ENCODE data around the gene CHRNA4.

CHRNA4 gene

DNA sequence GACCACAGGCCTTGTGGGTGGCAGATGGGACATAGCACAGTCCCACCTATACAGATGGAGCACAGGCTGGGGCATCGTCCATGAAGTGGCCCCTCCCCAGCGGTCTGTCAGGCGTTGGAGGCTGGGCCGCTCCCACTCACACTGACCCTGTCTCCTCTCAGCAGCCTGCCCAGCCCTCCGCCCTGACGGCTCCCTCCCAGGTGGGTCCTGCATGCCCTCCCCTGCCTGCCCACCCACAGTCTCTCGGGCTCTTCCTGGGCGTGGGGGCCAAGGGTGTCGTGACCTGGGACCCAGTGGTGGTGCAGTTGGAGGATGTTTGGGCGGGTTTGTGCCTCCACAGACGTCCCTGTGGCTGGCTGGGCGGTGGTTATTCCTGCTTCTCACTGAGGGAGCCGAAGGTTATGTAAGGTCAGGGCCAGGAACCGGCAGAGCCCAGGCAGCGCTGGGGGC lies 45.9 kb downstream of the CHRNA4 start:
- Histone ChIP-seq H3K27ac (ENCODE audit: low read depth, low read length, severe bottlenecking) (no peak overlapping the region), H3K9me3 (ENCODE audit: control insufficient read depth, low read length) (no peaks in the 10 kb centered on the region), H3K4me3 (ENCODE audit: extremely low read depth, insufficient read depth, low read length, poor library complexity, severe bottlenecking) (no peak overlapping the region), H3K36me3 (ENCODE audit: control insufficient read depth, insufficient read depth, low read length) (no peaks in the 10 kb centered on the region), H3K4me1 (ENCODE audit: control insufficient read depth, insufficient read depth, low read length, poor library complexity, severe bottlenecking) (no peaks in the 10 kb centered on the region)
- WGBS, 2 experiments (ENCODE audit: insufficient coverage in 2 of 2): 79 to 81% methylated on average over 11 to 15 of the region's 15 CpGs

DNA sequence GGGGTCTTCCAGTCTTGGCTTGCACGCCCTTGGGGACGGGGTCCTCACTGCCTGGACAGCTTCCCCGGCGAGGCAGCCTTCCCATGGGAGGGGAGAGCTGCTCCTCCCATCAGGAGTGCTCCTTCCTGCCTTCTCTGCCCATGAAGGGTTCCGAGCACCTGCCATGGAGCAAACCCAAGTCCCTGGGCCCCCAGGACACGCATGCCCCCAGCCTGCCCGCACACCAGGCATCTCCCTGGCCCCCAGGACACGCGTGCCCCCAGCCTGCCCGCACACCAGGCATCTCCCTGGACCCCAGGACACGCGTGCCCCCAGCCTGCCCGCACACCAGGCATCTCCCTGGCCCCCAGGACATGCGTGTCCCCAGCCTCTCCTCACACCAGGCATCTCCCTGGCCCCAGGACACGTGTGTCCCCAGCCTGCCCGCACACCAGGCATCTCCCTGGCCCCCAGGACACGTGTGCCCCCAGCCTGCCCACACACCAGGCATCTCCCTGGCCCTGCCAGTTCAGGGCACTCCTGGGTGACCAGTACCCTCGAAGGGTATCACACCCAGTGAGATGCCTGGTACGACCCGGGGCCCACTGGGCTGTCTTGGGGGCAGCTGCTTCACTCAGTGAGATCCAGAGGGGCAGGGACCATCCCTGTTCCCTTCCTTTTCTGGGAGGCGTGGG lies 46.4 kb downstream of the CHRNA4 start:
- H3K9me3 ChIP-seq (ENCODE audit: control insufficient read depth, low read length): no peaks in the 10 kb centered on the region
- 82 to 91% methylated on average over 15 to 18 of the region's 21 CpGs for WGBS, 2 experiments (ENCODE audit: insufficient coverage in 2 of 2)
- no peak overlapping the region for H3K4me3 ChIP-seq (ENCODE audit: extremely low read depth, insufficient read depth, low read length, poor library complexity, severe bottlenecking)
- no peaks in the 10 kb centered on the region for H3K4me1 ChIP-seq (ENCODE audit: control insufficient read depth, insufficient read depth, low read length, poor library complexity, severe bottlenecking)
- no peaks in the 10 kb centered on the region for H3K36me3 ChIP-seq (ENCODE audit: control insufficient read depth, insufficient read depth, low read length)
- no peak overlapping the region for H3K27ac ChIP-seq (ENCODE audit: low read depth, low read length, severe bottlenecking)

DNA sequence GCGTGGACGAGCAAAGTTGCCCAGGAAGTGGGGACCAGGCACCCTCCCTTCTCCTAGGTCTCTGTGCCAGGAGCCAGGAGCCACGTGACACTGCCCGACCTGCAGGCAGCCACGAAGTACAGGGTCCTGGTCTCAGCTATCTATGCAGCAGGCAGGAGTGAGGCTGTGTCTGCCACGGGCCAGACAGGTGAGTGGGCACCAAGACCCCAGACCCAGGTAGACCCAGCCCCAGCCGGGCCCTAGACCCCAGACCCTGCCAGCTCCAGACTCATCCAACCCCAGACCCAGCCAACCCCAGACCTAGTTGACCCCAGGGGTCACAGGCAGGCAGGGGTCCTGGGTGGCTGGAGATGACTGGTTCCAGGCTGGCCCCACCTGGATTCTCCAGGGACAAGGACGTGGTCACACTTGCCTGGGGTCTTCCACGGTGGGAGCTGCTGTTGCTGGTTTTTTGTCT lies 47.1 kb downstream of the CHRNA4 start:
- 82 to 92% methylated on average over 7 to 8 of the region's 9 CpGs for WGBS, 2 experiments (ENCODE audit: insufficient coverage in 2 of 2)
- Histone ChIP-seq H3K27ac (ENCODE audit: low read depth, low read length, severe bottlenecking) (no peak overlapping the region), H3K36me3 (ENCODE audit: control insufficient read depth, insufficient read depth, low read length) (no peaks in the 10 kb centered on the region), H3K9me3 (ENCODE audit: control insufficient read depth, low read length) (no peaks in the 10 kb centered on the region), H3K4me1 (ENCODE audit: control insufficient read depth, insufficient read depth, low read length, poor library complexity, severe bottlenecking) (no peaks in the 10 kb centered on the region), H3K4me3 (ENCODE audit: extremely low read depth, insufficient read depth, low read length, poor library complexity, severe bottlenecking) (no peak overlapping the region)

DNA sequence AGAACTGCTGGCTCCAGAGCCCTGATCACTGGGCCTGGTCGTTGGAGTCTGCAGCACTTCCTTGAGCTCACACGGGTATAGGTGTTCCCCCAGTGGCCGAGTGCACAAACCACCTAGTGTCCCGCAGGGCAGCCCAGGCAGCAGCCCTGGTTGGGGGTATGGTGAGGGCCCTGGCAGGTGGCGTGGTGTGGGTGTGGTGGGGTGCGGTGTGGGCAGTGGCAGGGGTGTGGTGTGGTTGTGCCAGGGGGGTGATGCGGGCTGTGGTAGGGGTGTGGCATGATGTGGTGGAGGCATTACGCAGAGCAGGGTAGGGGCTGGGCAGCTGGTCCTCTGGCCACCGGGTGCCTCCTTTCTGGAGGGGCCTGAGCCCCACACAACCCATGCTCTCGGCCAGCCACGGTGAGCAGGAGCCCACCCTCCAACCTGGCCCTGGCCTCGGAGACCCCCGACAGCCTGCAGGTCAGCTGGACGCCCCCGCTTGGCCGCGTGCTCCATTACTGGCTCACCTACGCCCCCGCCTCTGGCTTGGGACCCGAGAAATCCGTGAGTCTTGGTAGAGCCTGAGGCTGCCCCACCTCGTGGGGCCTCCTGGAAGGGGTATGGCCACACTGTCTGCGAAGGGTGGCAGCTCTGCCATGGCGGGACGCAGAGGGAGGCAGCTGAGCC lies 47.7 kb downstream of the CHRNA4 start:
- Histone ChIP-seq H3K36me3 (ENCODE audit: control insufficient read depth, insufficient read depth, low read length) (no peaks in the 10 kb centered on the region), H3K4me1 (ENCODE audit: control insufficient read depth, insufficient read depth, low read length, poor library complexity, severe bottlenecking) (no peaks in the 10 kb centered on the region), H3K4me3 (ENCODE audit: extremely low read depth, insufficient read depth, low read length, poor library complexity, severe bottlenecking) (no peak overlapping the region), H3K27ac (ENCODE audit: low read depth, low read length, severe bottlenecking) (no peak overlapping the region), H3K9me3 (ENCODE audit: control insufficient read depth, low read length) (no peaks in the 10 kb centered on the region)
- WGBS, 2 experiments (ENCODE audit: insufficient coverage in 2 of 2): 90% methylated on average over 24 to 25 of the region's 25 CpGs

DNA sequence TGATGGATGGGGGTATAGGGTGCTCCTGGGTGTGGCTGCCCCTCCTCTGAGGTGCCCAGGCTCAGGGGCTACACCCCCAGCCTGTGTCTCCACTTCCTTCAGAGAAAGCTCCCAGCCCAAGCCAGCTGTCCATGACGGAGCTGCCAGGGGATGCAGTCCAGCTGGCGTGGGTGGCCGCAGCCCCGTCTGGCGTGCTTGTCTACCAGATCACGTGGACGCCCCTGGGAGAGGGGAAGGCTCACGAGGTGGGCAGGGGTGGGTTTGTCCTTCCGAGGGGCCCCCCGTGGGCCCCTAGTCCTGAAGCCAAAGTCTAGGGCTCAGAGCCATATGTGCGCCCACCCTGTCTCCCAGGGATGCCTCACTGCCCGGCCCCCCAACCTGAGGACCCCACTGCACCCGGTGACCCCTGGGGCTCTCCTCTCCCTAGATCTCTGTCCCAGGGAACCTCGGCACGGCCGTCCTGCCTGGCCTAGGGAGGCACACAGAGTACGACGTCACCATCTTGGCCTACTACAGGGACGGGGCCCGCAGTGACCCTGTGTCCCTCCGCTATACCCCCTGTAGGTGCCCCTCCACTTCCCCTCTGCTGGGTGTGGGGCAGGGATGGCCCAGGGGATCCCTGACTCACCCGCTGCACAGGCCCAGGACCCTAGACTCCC lies 48.3 kb downstream of the CHRNA4 start:
- H3K9me3 ChIP-seq (ENCODE audit: control insufficient read depth, low read length): no peaks in the 10 kb centered on the region
- H3K27ac ChIP-seq (ENCODE audit: low read depth, low read length, severe bottlenecking): no peak overlapping the region
- H3K36me3 ChIP-seq (ENCODE audit: control insufficient read depth, insufficient read depth, low read length): no peaks in the 10 kb centered on the region
- H3K4me1 ChIP-seq (ENCODE audit: control insufficient read depth, insufficient read depth, low read length, poor library complexity, severe bottlenecking): no peaks in the 10 kb centered on the region
- WGBS, 2 experiments (ENCODE audit: insufficient coverage in 2 of 2): 87 to 90% methylated on average over 17 to 19 of the region's 22 CpGs
- no peak overlapping the region for H3K4me3 ChIP-seq (ENCODE audit: extremely low read depth, insufficient read depth, low read length, poor library complexity, severe bottlenecking)

DNA sequence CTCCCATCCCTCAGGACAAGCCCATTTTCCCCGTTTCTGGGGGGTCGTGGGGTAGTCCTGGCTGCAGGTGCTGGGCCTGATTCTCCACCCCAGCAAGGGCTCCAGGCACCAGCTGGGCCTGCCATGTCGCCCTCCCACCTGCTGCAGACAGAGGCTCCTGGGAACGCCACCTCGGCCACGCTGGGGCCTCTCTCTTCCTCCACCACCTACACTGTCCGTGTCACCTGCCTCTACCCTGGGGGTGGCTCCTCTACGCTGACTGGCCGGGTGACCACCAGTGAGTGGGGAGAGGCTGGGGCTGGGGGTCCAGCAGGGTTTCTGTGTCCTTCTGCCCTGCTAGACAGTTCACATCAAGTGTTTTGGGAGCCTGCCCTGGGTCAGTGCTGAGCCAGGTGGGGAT lies 48.9 kb downstream of the CHRNA4 start:
- H3K4me1 ChIP-seq (ENCODE audit: control insufficient read depth, insufficient read depth, low read length, poor library complexity, severe bottlenecking): no peaks in the 10 kb centered on the region
- H3K4me3 ChIP-seq (ENCODE audit: extremely low read depth, insufficient read depth, low read length, poor library complexity, severe bottlenecking): no peak overlapping the region
- H3K27ac ChIP-seq (ENCODE audit: low read depth, low read length, severe bottlenecking): no peak overlapping the region
- WGBS, 2 experiments (ENCODE audit: insufficient coverage in 2 of 2): 70 to 76% methylated on average over 2 of the region's 9 CpGs
- H3K36me3 ChIP-seq (ENCODE audit: control insufficient read depth, insufficient read depth, low read length): no peaks in the 10 kb centered on the region
- H3K9me3 ChIP-seq (ENCODE audit: control insufficient read depth, low read length): no peaks in the 10 kb centered on the region

DNA sequence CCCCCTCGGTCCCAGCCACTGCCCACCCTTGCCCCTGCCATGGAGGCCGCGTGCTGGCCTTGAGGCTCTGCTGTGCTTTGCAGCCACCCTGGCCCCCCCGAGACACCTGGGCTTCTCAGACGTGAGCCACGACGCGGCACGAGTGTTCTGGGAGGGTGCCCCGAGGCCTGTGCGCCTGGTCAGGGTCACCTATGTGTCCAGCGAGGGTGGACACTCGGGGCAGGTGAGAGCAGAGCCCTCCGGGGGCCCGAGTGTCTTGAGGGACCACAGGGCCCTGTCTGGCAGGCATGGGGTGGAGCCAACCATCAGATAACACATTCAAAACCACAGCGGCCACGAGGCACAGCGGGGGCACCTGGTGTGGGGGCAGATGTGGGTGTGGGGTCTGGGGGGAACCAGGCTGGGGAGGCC lies 49.3 kb downstream of the CHRNA4 start:
- Histone ChIP-seq H3K4me3 (ENCODE audit: extremely low read depth, insufficient read depth, low read length, poor library complexity, severe bottlenecking) (no peak overlapping the region), H3K4me1 (ENCODE audit: control insufficient read depth, insufficient read depth, low read length, poor library complexity, severe bottlenecking) (no peaks in the 10 kb centered on the region), H3K9me3 (ENCODE audit: control insufficient read depth, low read length) (no peaks in the 10 kb centered on the region), H3K36me3 (ENCODE audit: control insufficient read depth, insufficient read depth, low read length) (no peaks in the 10 kb centered on the region), H3K27ac (ENCODE audit: low read depth, low read length, severe bottlenecking) (no peak overlapping the region)
- 87 to 90% methylated on average over 15 to 16 of the region's 18 CpGs for WGBS, 2 experiments (ENCODE audit: insufficient coverage in 2 of 2)

DNA sequence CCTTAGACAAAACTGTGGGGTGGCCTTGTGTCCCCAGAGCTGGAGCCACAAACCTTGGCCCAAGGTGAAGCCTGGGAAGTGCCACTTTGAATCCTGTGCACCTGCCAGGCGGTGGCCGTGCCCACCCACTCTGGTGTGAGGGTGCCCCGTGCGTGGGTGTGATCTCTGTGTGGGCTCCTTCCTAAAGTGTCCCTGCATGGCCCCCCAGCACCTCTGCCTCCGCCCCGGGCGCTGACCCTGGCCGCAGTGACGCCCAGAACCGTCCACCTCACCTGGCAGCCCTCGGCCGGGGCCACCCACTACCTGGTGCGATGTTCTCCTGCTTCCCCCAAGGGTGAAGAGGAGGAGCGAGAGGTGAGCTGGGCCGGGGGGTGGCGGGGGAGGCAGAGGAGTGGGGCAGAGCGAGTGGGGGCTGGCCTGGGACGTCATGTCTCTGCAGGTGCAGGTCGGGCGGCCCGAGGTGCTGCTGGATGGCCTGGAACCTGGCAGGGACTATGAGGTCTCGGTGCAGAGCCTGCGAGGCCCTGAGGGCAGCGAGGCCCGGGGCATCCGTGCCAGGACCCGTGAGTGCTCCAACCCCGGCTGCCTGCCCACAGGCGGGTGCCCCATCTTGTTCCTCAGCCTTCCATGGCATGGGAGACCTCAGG lies 49.8 kb downstream of the CHRNA4 start:
- H3K27ac ChIP-seq (ENCODE audit: low read depth, low read length, severe bottlenecking): no peak overlapping the region
- WGBS, 2 experiments (ENCODE audit: insufficient coverage in 2 of 2): 88 to 95% methylated on average over 24 to 26 of the region's 29 CpGs

DNA sequence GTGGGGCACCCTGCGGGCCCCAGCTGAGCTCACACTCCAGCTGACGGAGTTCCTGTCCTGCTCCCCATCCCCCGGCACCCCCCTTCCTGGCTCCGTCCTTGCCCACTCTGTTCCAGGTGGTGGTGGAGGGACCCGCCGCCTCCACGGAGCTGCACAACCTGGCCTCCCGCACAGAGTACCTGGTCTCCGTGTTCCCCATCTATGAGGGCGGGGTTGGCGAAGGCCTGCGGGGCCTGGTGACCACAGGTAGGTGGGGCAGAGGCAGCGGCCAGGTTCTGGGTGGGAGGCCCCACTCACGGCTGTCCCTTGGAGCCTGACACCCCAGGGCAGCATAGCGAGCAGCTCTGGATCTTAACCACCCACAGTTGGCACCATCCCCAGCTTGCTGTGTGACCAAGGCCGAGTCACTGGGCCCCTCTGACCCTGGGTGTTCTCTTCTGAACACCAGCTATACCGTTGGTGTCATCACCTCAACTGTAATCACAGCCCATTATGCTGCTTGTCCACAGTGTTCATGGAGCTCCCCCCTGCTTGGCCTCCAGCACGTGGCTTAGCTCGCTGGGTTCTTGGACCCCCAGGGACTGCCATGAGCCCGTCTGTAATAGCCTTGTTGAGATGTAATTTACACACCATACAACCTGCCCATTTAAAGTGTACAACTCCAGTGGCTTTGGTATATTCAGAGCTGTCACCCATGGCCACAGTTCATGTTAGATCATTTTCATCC lies 50.7 kb downstream of the CHRNA4 start:
- no peak overlapping the region for H3K27ac ChIP-seq (ENCODE audit: low read depth, low read length, severe bottlenecking)
- H3K4me3 ChIP-seq (ENCODE audit: extremely low read depth, insufficient read depth, low read length, poor library complexity, severe bottlenecking): no peak overlapping the region
- no peaks in the 10 kb centered on the region for H3K9me3 ChIP-seq (ENCODE audit: control insufficient read depth, low read length)
- 83 to 93% methylated on average over 9 to 12 of the region's 20 CpGs for WGBS, 2 experiments (ENCODE audit: insufficient coverage in 2 of 2)
- H3K36me3 ChIP-seq (ENCODE audit: control insufficient read depth, insufficient read depth, low read length): no peaks in the 10 kb centered on the region
- H3K4me1 ChIP-seq (ENCODE audit: control insufficient read depth, insufficient read depth, low read length, poor library complexity, severe bottlenecking): no peaks in the 10 kb centered on the region

More for the DNA sequence above, 49.8 kb downstream of the CHRNA4 start:
- no peaks in the 10 kb centered on the region for H3K9me3 ChIP-seq (ENCODE audit: control insufficient read depth, low read length)
- no peaks in the 10 kb centered on the region for H3K4me1 ChIP-seq (ENCODE audit: control insufficient read depth, insufficient read depth, low read length, poor library complexity, severe bottlenecking)
- H3K4me3 ChIP-seq (ENCODE audit: extremely low read depth, insufficient read depth, low read length, poor library complexity, severe bottlenecking): no peak overlapping the region
- H3K36me3 ChIP-seq (ENCODE audit: control insufficient read depth, insufficient read depth, low read length): no peaks in the 10 kb centered on the region

All from mesodermal cell (in vitro differentiated cells).